Measurements from ENCODE around the gene COLQ. TPM values are rescaled to one million over a fixed set of nuclear protein-coding genes. Genes with fewer than 3 reads are reported as not detected.

Gene COLQ
- total RNA-seq, 1 donor from 2014 or later, result 3.7 TPM

DNA sequence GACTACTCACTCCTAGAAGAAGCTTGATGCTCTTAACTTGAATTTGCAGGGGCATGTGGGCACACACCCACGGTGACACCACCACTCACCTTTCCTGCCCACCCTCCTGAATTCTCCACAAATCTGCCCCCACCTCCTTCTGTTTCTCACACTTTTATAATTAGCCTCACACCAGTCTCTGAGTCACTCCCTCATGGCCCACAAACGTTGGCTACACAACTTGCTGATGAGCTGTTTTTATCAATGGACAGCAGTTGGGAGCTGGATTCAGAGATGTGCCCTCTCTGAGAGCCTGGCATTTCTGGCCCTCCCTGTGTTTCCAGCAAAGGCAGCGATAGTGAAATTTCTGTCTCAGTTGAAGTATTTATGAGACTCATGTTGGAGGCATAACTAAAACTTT, 1.3 kb downstream of the COLQ start:
- DNase-seq, result no peak

- no peak for DNase-seq
Observed at GRCh38 chr3:15519096-15519495, 2.4 kb downstream of the COLQ start.

- DNase-seq, result no peak
Observed at GRCh38 chr3:15514663-15515340, 6.7 kb downstream of the COLQ start.

GRCh38 chr3:15513810-15514662, 7.5 kb downstream of the COLQ start:
- no peak for DNase-seq

DNA sequence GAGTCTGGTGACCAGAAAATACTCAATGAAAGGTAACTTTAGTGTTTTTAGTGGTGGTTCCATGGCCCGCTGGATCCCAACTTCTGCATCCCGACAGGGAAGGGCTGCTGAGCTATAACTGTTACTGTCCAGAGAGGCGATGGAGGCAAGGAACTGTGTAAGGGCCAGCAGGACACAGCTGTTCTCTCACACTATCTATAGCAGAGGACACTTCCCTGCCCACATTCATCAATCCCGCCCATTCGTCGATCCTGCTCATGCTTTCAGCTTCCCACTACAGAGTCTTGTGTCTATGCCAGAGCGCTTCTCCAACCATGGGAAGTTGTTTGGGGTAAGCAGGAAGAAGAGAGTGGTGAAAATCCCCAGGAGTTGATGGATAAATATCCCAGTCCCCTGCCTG, 8.4 kb downstream of the COLQ start:
- no peak for DNase-seq

DNA sequence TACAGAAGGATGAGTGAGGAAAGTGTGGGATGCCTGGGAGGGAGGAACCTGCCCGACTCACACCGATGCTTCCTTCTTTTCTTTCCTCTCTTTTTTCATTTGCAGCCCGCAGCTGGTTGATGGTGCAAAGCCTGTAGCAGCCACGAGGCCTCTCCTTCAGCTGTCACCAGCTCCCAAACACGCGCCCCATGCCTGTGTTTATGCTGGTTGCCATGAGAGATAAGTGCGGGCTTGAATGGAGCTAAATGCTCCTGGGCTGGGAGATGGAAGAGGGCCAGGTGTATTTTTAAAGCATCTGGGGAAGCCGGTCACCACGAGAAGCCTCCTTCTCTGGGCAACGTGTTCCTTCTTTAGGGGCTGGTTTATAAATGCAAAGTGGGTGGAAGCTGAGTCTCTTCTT, 9.3 kb downstream of the COLQ start:
- DNase-seq, result peak; percentile 29

GRCh38 chr3:15511156-15511555, 10.3 kb downstream of the COLQ start:
- no peak for DNase-seq

- DNase-seq, result no peak
Observed at GRCh38 chr3:15510493-15510892, 11.0 kb downstream of the COLQ start.

GRCh38 chr3:15506571-15506970, 14.9 kb downstream of the COLQ start:
- no peak for DNase-seq

DNA sequence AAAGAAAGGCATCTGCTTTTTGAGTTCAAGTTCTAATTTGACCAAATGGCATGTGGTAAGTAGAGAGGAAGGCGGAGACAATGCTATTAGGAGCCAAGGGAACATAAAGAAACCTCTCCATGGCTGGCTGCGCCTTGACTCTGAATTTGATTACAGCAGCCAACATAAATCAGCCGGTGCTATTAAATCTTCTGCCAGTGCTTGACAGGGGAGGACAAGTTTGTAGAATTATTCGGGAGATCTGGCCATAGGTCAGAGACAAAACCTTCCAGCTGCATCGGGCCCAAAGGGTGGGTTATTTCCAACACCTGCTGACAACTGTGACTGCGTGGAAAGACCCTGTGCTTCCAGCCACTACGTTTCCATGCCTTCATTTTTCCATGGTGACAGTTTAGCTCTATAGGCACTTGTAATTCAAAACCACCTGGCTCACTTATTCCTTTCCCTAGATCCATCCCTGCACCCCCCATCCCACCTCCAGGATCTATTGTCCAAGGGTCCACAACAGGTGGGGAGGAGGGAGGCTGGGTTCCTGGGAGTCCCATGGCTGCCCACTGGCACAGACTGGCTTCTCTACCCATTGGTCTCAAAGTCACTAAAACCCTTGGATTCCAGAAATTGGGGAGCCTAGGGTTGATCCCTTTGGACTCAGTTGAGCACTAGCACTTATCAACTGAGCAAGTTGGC, 15.9 kb downstream of the COLQ start:
- no peak for DNase-seq

DNA sequence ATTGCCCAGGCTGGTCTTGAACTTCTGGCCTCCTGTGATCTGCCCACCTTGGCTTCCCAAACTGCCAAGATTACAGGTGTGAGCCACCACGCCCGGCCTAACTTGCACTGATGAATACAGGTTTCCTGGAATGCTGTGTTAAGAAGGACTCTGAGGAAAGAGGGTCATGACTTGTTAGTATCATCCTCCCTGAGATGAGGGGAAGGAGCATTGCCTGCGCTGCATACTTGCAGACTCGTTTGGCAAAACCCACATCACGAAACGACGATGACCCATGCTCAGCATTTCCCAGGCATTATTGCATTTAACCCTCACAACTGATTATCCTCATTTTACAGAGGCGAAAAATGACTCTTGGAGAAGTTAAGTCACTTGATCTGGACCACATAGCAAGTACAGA, 18.9 kb downstream of the COLQ start:
- DNase-seq, result no peak

GRCh38 chr3:15501126-15501525, 20.4 kb downstream of the COLQ start:
- no peak for DNase-seq

DNA sequence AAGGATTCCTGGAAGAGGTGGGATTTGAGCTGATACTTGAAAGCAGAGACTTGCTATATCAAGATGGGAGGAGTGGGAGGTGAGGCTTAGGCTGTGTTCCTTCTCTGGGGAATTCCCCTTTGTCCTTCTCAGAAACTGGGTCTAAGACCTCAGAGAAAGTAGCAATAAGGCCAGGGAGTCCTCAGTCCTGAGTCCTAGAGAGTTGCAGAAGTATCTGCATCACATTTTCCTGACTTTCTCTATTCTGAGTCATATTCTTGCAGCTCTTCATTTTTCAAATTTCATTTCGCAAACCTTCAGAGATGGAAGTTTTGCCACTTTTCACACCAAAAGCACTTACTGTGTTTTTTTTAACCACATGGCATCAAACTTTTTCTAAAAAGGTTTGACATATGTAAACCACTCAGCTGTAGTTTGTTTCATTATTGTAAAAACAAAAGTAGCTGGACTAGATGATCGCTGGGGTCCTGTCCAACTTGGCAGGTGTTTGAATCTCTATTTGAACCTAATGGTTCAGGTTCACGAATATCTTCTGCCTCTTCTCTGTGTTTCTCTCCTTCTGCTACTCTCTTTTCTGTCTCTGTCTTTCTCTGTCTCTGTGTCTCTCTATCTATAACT, 21.3 kb downstream of the COLQ start:
- DNase-seq, result no peak

DNA sequence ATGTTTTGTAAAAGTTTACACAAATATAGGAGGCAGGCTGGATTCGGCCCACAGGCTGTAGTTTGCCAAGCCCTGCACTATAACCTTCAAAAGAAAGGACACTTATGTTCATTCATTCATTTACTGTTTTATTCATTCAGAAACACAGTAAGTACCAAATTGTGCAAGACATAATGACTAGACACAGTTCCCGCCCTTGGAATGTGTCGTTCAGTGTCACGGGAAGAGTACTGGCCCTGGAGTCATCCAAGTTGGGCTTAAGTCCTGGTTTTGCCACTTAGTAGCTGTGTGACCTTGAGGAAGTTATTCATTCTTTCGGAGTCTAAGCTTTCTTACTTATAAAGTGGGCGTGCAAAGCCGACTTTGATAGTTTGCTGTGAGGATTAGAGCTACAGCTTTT, 22.0 kb downstream of the COLQ start:
- DNase-seq, result no peak

- peak; percentile 66 for DNase-seq
Observed at GRCh38 chr3:15498431-15499214, 22.9 kb downstream of the COLQ start.

GRCh38 chr3:15497964-15498363, 23.5 kb downstream of the COLQ start:
- DNase-seq, result no peak

- no peak for DNase-seq
Observed at GRCh38 chr3:15496341-15496664, 25.2 kb downstream of the COLQ start.

DNA sequence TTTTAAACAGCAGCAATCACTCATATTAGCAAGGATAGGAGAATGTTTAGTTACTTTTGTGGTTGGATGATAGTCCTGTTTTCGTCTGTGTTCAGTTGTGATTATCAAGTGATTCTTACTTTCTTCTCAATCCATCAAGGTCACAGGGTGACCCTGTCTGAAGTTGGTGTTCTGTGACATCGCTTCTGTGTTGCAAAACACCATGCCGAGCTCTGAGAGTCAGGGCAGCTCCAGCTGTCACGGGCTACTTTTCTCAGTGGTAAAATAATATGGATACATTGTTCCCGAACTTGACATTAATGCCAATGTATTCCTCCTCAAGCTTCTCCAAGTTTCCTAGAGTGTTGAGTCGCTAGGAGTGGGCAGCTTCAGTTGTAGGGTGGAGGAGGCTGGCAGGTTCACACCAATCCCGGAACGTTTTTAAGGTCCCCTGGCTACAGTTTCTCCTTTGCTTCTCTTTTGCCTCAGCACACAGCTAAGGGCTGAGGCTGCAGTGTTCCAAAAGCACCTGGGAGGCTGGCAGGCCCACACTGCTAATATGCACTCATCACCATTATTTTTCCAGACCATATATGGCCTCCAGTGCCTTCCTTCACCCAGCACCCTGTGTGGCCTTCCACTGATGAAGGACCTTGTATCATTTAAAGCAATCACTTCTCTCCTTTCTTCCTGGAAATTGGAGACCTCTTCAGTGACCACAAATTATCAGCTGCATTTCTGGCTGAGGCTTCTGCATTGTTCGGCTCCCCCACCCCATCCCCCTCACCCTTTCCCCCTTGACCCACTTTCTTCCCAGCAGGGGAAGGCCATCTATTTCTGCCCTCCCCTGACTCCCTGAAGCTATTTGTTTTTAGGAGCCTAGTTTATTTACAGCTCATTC, 25.8 kb downstream of the COLQ start:
- no peak for DNase-seq

- DNase-seq, result no peak
Observed at GRCh38 chr3:15493436-15493835, 28.1 kb downstream of the COLQ start.

- no peak for DNase-seq
Observed at GRCh38 chr3:15492847-15493360, 28.6 kb downstream of the COLQ start.

DNA sequence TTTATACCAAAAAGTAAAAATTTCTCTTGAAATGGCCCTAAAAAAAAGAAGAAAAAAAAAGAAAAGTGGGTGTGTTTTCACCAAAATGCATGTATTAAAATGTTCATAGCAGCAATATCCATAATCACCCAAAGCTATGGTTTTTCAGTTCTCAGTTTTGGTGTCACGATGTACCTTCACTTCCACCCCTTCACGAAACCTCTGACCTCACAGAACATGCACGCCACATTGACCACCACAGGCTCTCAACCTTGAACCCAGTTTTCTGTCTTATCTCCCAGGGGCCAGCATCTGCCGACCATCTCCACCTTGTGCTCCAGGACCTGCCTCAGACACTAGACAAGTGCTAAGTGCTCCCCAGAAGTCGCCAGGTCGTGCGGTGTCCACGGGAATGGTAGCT, 30.4 kb downstream of the COLQ start:
- no peak for DNase-seq

All from skin of body (tissue), 2 donors.